WTC11 (cell line): Measurements from ENCODE around the gene RCAN1.

ENCODE experiments used
- CREB1 ChIP-seq: sonication (generic); formaldehyde crosslinking; IDR thresholded peaks from 2 replicates; pipeline ENCODE4 v1.8.0; 2023; ENCODE audit warnings: mild to moderate bottlenecking, missing genetic modification reagents
- FOXK1 ChIP-seq: sonication (generic); formaldehyde crosslinking; IDR thresholded peaks from 2 replicates; pipeline ENCODE4 v1.8.0; 2022; ENCODE audit warnings: mild to moderate bottlenecking, moderate library complexity, missing genetic modification reagents
- KAT7 ChIP-seq: sonication (generic); formaldehyde crosslinking; IDR thresholded peaks from 2 replicates; pipeline ENCODE4 v1.8.1; 2023; ENCODE audit warnings: missing genetic modification reagents, mild to moderate bottlenecking, borderline replicate concordance
- NFYB ChIP-seq: sonication (generic); formaldehyde crosslinking; conservative IDR thresholded peaks from 2 replicates; pipeline ENCODE4 v1.8.0; 2022; ENCODE audit warnings: low read depth, missing genetic modification reagents
- NR1H2 ChIP-seq: sonication (generic); formaldehyde crosslinking; IDR thresholded peaks from 2 replicates; pipeline ENCODE4 v1.9.0; 2021; ENCODE audit warnings: mild to moderate bottlenecking, moderate library complexity, missing genetic modification reagents
- OVOL2 ChIP-seq: fragments of 250-450 bp; sonication (Bioruptor Pico); IDR thresholded peaks from 2 replicates; pipeline ENCODE4 v1.9.0; 2021; ENCODE audit warnings: mild to moderate bottlenecking, borderline replicate concordance
- SP1 ChIP-seq: sonication (generic); formaldehyde crosslinking; conservative IDR thresholded peaks from 2 replicates; pipeline ENCODE4 v1.8.1; 2022; ENCODE audit warnings: missing genetic modification reagents
- ZNF232 ChIP-seq: sonication (generic); formaldehyde crosslinking; IDR thresholded peaks from 2 replicates; pipeline ENCODE4 v1.8.0; 2022; ENCODE audit warnings: mild to moderate bottlenecking, missing genetic modification reagents
- TF ChIP-seq, protein P1 (sequence below): sonication (generic); formaldehyde crosslinking; IDR thresholded peaks from 2 replicates; pipeline ENCODE4 v1.8.1; 2022; ENCODE audit warnings: mild to moderate bottlenecking, missing genetic modification reagents, moderate library complexity, borderline replicate concordance
- TF ChIP-seq, protein P2 (sequence below): fragments of 200-600 bp; IDR thresholded peaks from 2 replicates; pipeline ENCODE4 v1.8.0; 2022; ENCODE audit warnings: antibody characterized with exemption
- TF ChIP-seq, protein P3 (sequence below): sonication (generic); formaldehyde crosslinking; conservative IDR thresholded peaks from 2 replicates; pipeline ENCODE4 v1.8.1; 2022; ENCODE audit warnings: mild to moderate bottlenecking, missing genetic modification reagents
- TF ChIP-seq, protein P4 (sequence below): sonication (generic); formaldehyde crosslinking; IDR thresholded peaks from 2 replicates; pipeline ENCODE4 v1.8.1; 2022; ENCODE audit warnings: low read depth, mild to moderate bottlenecking, moderate library complexity, missing genetic modification reagents, borderline replicate concordance
- TF ChIP-seq, protein P5 (sequence below): sonication (generic); formaldehyde crosslinking; IDR thresholded peaks from 2 replicates; pipeline ENCODE4 v1.8.1; 2022; ENCODE audit warnings: low read depth, missing genetic modification reagents, borderline replicate concordance

DNA sequence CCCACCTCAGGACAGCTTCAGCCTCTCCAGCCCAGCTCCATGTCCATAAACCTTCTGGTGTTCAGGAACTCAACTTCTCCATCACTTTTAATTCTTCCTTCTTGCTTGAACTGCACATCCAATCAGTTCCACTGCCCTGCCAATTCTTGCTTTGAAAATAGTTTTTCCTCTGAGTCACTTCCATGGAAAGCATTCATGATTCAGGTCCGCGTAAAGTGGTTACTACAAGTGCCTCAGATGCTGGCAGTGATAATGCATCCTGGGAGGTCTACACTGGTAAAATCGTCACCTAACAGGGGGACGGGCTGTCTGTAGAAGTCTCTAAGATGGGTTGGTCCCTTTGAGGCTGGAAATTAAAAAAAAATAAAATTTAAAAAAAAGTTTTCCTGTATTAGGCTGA lies 25.9 kb upstream of the RCAN1 start:
- TF ChIP-seq, protein P1, sequence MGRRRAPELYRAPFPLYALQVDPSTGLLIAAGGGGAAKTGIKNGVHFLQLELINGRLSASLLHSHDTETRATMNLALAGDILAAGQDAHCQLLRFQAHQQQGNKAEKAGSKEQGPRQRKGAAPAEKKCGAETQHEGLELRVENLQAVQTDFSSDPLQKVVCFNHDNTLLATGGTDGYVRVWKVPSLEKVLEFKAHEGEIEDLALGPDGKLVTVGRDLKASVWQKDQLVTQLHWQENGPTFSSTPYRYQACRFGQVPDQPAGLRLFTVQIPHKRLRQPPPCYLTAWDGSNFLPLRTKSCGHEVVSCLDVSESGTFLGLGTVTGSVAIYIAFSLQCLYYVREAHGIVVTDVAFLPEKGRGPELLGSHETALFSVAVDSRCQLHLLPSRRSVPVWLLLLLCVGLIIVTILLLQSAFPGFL (CRISPR knock-in tag) = no peak
- no peak for TF ChIP-seq SP1
- no peak for TF ChIP-seq FOXK1
- TF ChIP-seq, protein P2, sequence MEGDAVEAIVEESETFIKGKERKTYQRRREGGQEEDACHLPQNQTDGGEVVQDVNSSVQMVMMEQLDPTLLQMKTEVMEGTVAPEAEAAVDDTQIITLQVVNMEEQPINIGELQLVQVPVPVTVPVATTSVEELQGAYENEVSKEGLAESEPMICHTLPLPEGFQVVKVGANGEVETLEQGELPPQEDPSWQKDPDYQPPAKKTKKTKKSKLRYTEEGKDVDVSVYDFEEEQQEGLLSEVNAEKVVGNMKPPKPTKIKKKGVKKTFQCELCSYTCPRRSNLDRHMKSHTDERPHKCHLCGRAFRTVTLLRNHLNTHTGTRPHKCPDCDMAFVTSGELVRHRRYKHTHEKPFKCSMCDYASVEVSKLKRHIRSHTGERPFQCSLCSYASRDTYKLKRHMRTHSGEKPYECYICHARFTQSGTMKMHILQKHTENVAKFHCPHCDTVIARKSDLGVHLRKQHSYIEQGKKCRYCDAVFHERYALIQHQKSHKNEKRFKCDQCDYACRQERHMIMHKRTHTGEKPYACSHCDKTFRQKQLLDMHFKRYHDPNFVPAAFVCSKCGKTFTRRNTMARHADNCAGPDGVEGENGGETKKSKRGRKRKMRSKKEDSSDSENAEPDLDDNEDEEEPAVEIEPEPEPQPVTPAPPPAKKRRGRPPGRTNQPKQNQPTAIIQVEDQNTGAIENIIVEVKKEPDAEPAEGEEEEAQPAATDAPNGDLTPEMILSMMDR = no peak
- TF ChIP-seq, protein P3, sequence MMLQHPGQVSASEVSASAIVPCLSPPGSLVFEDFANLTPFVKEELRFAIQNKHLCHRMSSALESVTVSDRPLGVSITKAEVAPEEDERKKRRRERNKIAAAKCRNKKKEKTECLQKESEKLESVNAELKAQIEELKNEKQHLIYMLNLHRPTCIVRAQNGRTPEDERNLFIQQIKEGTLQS (CRISPR knock-in tag) = no peak
- no peak for TF ChIP-seq KAT7 (CRISPR knock-in tag)
- TF ChIP-seq, protein P4, sequence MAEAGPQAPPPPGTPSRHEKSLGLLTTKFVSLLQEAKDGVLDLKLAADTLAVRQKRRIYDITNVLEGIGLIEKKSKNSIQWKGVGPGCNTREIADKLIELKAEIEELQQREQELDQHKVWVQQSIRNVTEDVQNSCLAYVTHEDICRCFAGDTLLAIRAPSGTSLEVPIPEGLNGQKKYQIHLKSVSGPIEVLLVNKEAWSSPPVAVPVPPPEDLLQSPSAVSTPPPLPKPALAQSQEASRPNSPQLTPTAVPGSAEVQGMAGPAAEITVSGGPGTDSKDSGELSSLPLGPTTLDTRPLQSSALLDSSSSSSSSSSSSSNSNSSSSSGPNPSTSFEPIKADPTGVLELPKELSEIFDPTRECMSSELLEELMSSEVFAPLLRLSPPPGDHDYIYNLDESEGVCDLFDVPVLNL (CRISPR knock-in tag) = no peak
- no peak for TF ChIP-seq ZNF232 (CRISPR knock-in tag)
- TF ChIP-seq NR1H2 (CRISPR knock-in tag) = no peak
- no peak for TF ChIP-seq NFYB
- TF ChIP-seq, protein P5, sequence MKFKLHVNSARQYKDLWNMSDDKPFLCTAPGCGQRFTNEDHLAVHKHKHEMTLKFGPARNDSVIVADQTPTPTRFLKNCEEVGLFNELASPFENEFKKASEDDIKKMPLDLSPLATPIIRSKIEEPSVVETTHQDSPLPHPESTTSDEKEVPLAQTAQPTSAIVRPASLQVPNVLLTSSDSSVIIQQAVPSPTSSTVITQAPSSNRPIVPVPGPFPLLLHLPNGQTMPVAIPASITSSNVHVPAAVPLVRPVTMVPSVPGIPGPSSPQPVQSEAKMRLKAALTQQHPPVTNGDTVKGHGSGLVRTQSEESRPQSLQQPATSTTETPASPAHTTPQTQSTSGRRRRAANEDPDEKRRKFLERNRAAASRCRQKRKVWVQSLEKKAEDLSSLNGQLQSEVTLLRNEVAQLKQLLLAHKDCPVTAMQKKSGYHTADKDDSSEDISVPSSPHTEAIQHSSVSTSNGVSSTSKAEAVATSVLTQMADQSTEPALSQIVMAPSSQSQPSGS (CRISPR knock-in tag) = no peak
- TF ChIP-seq CREB1 = no peak
- no peak for TF ChIP-seq OVOL2
